ENCODE measurements around the gene CDC42BPA.
"Not testable (repeated sequence)": the region's sequence is repeated elsewhere in the genome, so short reads cannot be mapped to it uniquely, and the experiment has no call there.

The CDC42BPA gene

GRCh38 chr1:227261501-227261900 lies 56.8 kb downstream of the CDC42BPA start:
- no peak for DNase-seq (ENCODE audit: low read depth in 1 of 2, low spot score in 1 of 2)

- no peak for DNase-seq (ENCODE audit: low read depth in 1 of 2, low spot score in 1 of 2)
These were observed 57.9 kb downstream of the CDC42BPA start for GRCh38 chr1:227260433-227260832.

GRCh38 chr1:227257964-227258363 lies 60.3 kb downstream of the CDC42BPA start:
- no peak for DNase-seq (ENCODE audit: low read depth in 1 of 2, low spot score in 1 of 2)

GRCh38 chr1:227255086-227255732 lies 63.1 kb downstream of the CDC42BPA start:
- DNase-seq (ENCODE audit: low read depth in 1 of 2, low spot score in 1 of 2) = no peak

GRCh38 chr1:227253065-227253464 lies 65.2 kb downstream of the CDC42BPA start:
- DNase-seq (ENCODE audit: low read depth in 1 of 2, low spot score in 1 of 2) = no peak

- no peak for DNase-seq (ENCODE audit: low read depth in 1 of 2, low spot score in 1 of 2)
These were observed 72.5 kb downstream of the CDC42BPA start for GRCh38 chr1:227245613-227246320.

GRCh38 chr1:227244339-227245118 lies 73.8 kb downstream of the CDC42BPA start:
- DNase-seq (ENCODE audit: low read depth in 1 of 2, low spot score in 1 of 2) = no peak

- no peak for DNase-seq (ENCODE audit: low read depth in 1 of 2, low spot score in 1 of 2)
These were observed 75.2 kb downstream of the CDC42BPA start for GRCh38 chr1:227242811-227243682.

- no peak for DNase-seq (ENCODE audit: low read depth in 1 of 2, low spot score in 1 of 2)
These were observed 77.3 kb downstream of the CDC42BPA start for GRCh38 chr1:227240983-227241382.

GRCh38 chr1:227234998-227235405 lies 83.3 kb downstream of the CDC42BPA start:
- no peak for DNase-seq (ENCODE audit: low read depth in 1 of 2, low spot score in 1 of 2)

GRCh38 chr1:227231128-227231527 lies 87.2 kb downstream of the CDC42BPA start:
- not testable (repeated sequence) for DNase-seq (ENCODE audit: low read depth in 1 of 2, low spot score in 1 of 2)

GRCh38 chr1:227228201-227228600 lies 90.1 kb downstream of the CDC42BPA start:
- DNase-seq (ENCODE audit: low read depth in 1 of 2, low spot score in 1 of 2) = no peak

GRCh38 chr1:227227761-227228160 lies 90.5 kb downstream of the CDC42BPA start:
- DNase-seq (ENCODE audit: low read depth in 1 of 2, low spot score in 1 of 2) = no peak

- DNase-seq (ENCODE audit: low read depth in 1 of 2, low spot score in 1 of 2) = no peak
These were observed 92.5 kb downstream of the CDC42BPA start for GRCh38 chr1:227225715-227226346.

GRCh38 chr1:227223171-227223806 lies 95.0 kb downstream of the CDC42BPA start:
- DNase-seq (ENCODE audit: low read depth in 1 of 2, low spot score in 1 of 2) = no peak

- DNase-seq (ENCODE audit: low read depth in 1 of 2, low spot score in 1 of 2) = no peak
These were observed 98.5 kb downstream of the CDC42BPA start for GRCh38 chr1:227219715-227220292.

- DNase-seq (ENCODE audit: low read depth in 1 of 2, low spot score in 1 of 2) = no peak
These were observed 99.3 kb downstream of the CDC42BPA start for GRCh38 chr1:227218870-227219573.

- DNase-seq (ENCODE audit: low read depth in 1 of 2, low spot score in 1 of 2) = no peak
These were observed 102.3 kb downstream of the CDC42BPA start for GRCh38 chr1:227215863-227216510.

GRCh38 chr1:227214207-227214606 lies 104.1 kb downstream of the CDC42BPA start:
- DNase-seq (ENCODE audit: low read depth in 1 of 2, low spot score in 1 of 2) = no peak
